Stomach (tissue), 9 donors: Measurements from ENCODE around the gene TRERF1. TPM values are rescaled to one million over a fixed set of nuclear protein-coding genes. Genes with fewer than 3 reads are reported as not detected.

Source experiments
- DNase-seq, 2 donors: peaks; one replicate each; pipeline versions ENCODE4 v3.0.0 to v3.0.0-alpha.2; 2013 to 2019
- H3K27ac ChIP-seq, 5 donors: fragments of 200-600 bp in 4 of 5; sonication (generic) in 4 of 5; one replicate each; pipeline ENCODE4 v1.5.1; 2013 to 2019; ENCODE audit warnings: mild to moderate bottlenecking in 1 of 5, moderate library complexity in 1 of 5
- H3K27me3 ChIP-seq, 3 donors: fragments of 200-600 bp; sonication (generic); one replicate each; pipeline ENCODE4 v1.5.1; 2017 to 2019; ENCODE audit warnings: mixed run types in 1 of 3
- H3K36me3 ChIP-seq, 4 donors: fragments of 200-600 bp; sonication (generic); 1 replicate in 3 of 4; 2 replicates in 1 of 4; pipeline ENCODE4 v1.5.1; 2016 to 2019
- H3K4me1 ChIP-seq, 4 donors: fragments of 200-600 bp; sonication (generic); one replicate each; pipeline ENCODE4 v1.5.1; 2016 to 2019
- H3K4me3 ChIP-seq, 4 donors: fragments of 200-600 bp; sonication (generic) in 3 of 4; one replicate each; pipeline ENCODE4 v1.5.1; 2016 to 2019; ENCODE audit warnings: mild to moderate bottlenecking in 1 of 4
- H3K9me3 ChIP-seq, 4 donors: fragments of 200-600 bp; sonication (generic); one replicate each; pipeline ENCODE4 v1.5.1; 2016 to 2019
- EP300 ChIP-seq: sonication (generic); formaldehyde crosslinking; IDR thresholded peaks from one replicate; pipeline ENCODE4 v1.6.1; 2017; ENCODE audit warnings: antibody characterized with exemption
- POLR2A ChIP-seq, 4 donors: fragments of 450-650 bp; IDR thresholded peaks; one replicate each; pipeline ENCODE4 v1.6.1; 2016; ENCODE audit warnings: antibody characterized with exemption in 4 of 4, control low read depth in 2 of 4, mild to moderate bottlenecking in 1 of 4, moderate library complexity in 1 of 4
- POLR2AphosphoS5 ChIP-seq, 3 donors: sonication (generic); formaldehyde crosslinking; IDR thresholded peaks; one replicate each; pipeline ENCODE4 v1.6.1; 2016; ENCODE audit warnings: antibody characterized with exemption in 3 of 3
- WGBS, 5 donors: extraction: QIAGEN DNeasy Blood & Tissue Kit in 3 of 5; methylation state at CpG; one replicate each; pipeline versions ENCODE4 v1.1.5 to v1.1.7; 2013 to 2018; 5-methylcytosine and 5-hydroxymethylcytosine counted together
- intact Hi-C: fragments of 100-400 bp; cut with DNase I; formaldehyde crosslinking; loops from one replicate; pipeline ENCODE4 v1.15.1; 2023; ENCODE audit warnings: low total_unique reads
- polyA plus RNA-seq, 3 donors: library from polyadenylated mRNA; stranded (reverse); fragments of 200-250 nt; gene quantifications; one replicate each; pipeline ENCODE4 v1.2.3, GENCODE V29; 2013
- total RNA-seq, 5 donors: library from RNA; depleted of rRNA; stranded (reverse); fragments of >200 nt; gene quantifications; one replicate each; pipeline versions ENCODE4 v1.1.0 to v1.2.3, GENCODE V29; 2014 to 2016
- TF ChIP-seq, protein P1 (sequence below), 7 experiments: fragments of 450-650 bp in 4 of 7; fragments of 200-600 bp in 3 of 7; sonication (generic) in 3 of 7; IDR thresholded peaks; one replicate each; pipeline ENCODE4 v1.5.1; 2016 to 2019; ENCODE audit warnings: antibody characterized with exemption in 7 of 7, control low read depth in 2 of 7, mild to moderate bottlenecking in 1 of 7
- donor health status: healthy with polysubstance abuse.
- donor health status: Bipolar disorder and iron deficiency.
- donor health status: healthy.

Gene TRERF1
- total and polyA plus RNA-seq, 8 donors: 2.1 to 8.1 (median 4.9) TPM

DNA sequence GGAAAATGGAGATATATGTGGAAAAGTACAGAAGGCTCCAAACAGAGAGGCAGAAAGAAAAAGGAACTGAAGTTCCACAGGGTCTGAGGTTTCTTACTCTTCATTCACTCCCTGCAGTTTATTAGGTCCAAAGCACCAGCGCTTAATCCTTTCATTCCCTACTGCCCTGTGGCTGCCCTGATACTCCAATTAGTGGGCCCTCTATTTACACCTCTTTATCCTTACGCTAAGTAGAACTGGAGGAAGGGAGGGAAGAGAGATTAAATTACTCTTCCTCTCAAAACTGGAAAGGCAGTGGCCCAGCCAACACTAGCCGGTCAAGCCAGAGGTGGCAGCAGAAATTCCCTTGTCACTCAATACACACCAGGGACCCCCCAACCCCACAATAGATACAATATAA is 20.4 kb downstream of the TRERF1 start:
- Histone ChIP-seq H3K27me3 (no peaks in the 10 kb centered on the region), H3K27ac (no peak overlapping the region), H3K36me3 (peaks cover 0 to 8% (median 0%) of the 10 kb centered on the region in 4 donors), H3K4me1 (peaks cover 13 to 22% (median 20%) of the 10 kb centered on the region in 4 donors), H3K4me3 (no peak overlapping the region), H3K9me3 (peaks cover 0 to 13% (median 5%) of the 10 kb centered on the region in 4 donors)
- TF ChIP-seq POLR2AphosphoS5 (IDR thresholded peaks at IDR 0.05) (no peak), POLR2A (IDR thresholded peaks at IDR 0.05) (no peak), EP300 (no peak)
- TF ChIP-seq, protein P1, sequence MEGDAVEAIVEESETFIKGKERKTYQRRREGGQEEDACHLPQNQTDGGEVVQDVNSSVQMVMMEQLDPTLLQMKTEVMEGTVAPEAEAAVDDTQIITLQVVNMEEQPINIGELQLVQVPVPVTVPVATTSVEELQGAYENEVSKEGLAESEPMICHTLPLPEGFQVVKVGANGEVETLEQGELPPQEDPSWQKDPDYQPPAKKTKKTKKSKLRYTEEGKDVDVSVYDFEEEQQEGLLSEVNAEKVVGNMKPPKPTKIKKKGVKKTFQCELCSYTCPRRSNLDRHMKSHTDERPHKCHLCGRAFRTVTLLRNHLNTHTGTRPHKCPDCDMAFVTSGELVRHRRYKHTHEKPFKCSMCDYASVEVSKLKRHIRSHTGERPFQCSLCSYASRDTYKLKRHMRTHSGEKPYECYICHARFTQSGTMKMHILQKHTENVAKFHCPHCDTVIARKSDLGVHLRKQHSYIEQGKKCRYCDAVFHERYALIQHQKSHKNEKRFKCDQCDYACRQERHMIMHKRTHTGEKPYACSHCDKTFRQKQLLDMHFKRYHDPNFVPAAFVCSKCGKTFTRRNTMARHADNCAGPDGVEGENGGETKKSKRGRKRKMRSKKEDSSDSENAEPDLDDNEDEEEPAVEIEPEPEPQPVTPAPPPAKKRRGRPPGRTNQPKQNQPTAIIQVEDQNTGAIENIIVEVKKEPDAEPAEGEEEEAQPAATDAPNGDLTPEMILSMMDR (IDR thresholded peaks at IDR 0.05): no peak
- whole genome bisulfite sequencing, 5 donors: 87 to 95% (median 89%) methylated on average over 3 of the region's 3 CpGs
- intact Hi-C loops: no loop called here
- no peak for DNase-seq

DNA sequence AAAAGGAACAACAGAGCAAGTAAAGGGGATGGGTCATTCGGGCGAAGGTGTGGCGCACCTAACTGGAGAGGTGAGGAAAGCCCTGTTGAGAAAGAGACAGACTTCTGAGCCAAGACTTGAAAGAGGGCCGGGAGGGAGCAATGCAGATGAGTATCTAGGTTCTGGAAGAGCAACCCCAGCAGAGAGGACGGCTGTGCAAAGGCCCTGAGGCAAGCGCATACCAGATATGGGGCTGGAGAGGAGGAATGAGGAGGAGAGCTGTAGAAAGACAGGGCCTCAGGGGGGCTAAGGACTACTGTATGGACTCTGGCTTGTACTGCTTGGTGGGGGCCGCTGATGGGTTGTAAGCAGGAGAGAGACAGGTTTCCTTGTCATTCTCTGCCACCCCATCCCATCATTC is 21.9 kb downstream of the TRERF1 start:
- Histone ChIP-seq H3K9me3 (peaks cover 0 to 13% (median 5%) of the 10 kb centered on the region in 4 donors), H3K27me3 (no peaks in the 10 kb centered on the region), H3K27ac (peak overlapping the region in 1 of 5 donors; percentile 30), H3K4me1 (peaks cover 13 to 32% (median 26%) of the 10 kb centered on the region in 4 donors), H3K4me3 (no peak overlapping the region), H3K36me3 (peaks cover 0 to 8% (median 0%) of the 10 kb centered on the region in 4 donors)
- WGBS, 5 donors: 92 to 96% (median 95%) methylated on average over 7 of the region's 7 CpGs
- no peak for DNase-seq
- intact Hi-C loops: no loop called here
- TF ChIP-seq, protein P1 (IDR thresholded peaks at IDR 0.05): no peak
- TF ChIP-seq EP300 (no peak), POLR2A (IDR thresholded peaks at IDR 0.05) (no peak), POLR2AphosphoS5 (IDR thresholded peaks at IDR 0.05) (no peak)

DNA sequence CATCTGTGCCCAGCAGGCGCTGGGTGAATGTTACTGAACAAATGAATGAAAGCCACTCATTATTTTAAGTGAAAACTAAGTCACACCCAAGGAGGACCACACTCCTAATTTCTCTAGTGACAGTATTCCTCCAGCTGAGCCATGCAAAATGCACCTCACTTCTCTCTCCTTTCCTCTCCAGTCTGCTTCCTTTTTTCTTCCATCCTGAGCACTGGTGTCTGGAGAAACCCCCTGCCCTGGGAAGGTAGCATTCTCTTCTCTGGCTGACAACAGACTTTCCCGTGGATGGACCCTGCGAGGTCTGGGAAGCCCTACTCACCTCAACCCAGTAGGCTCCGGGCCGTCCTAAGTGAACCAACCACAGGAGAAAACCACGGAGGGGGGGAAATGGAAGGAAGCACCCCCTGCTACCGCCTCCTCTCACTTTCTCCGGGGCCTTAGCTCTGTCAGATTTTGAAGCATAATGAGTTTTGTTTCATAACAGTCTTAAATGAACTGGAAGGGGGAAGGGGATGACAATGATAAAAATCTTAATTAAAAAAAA is 22.6 kb downstream of the TRERF1 start:
- H3K27ac ChIP-seq: peak overlapping the region; percentile 5 to 44 (median 30)
- H3K36me3 ChIP-seq: peaks cover 0 to 5% (median 0%) of the 10 kb centered on the region in 4 donors
- peaks cover 13 to 38% (median 26%) of the 10 kb centered on the region in 4 donors for H3K4me1 ChIP-seq
- H3K4me3 ChIP-seq: no peak overlapping the region
- 61 to 73% (median 69%) methylated on average over 8 of the region's 8 CpGs for WGBS, 5 donors
- TF ChIP-seq POLR2AphosphoS5 (IDR thresholded peaks at IDR 0.05) (no peak), EP300 (no peak), POLR2A (IDR thresholded peaks at IDR 0.05) (no peak)
- TF ChIP-seq, protein P1 (IDR thresholded peaks at IDR 0.05): no peak
- no peaks in the 10 kb centered on the region for H3K27me3 ChIP-seq
- no peak for DNase-seq
- peaks cover 0 to 11% (median 3%) of the 10 kb centered on the region in 4 donors for H3K9me3 ChIP-seq
- intact Hi-C loops: no loop called here

DNA sequence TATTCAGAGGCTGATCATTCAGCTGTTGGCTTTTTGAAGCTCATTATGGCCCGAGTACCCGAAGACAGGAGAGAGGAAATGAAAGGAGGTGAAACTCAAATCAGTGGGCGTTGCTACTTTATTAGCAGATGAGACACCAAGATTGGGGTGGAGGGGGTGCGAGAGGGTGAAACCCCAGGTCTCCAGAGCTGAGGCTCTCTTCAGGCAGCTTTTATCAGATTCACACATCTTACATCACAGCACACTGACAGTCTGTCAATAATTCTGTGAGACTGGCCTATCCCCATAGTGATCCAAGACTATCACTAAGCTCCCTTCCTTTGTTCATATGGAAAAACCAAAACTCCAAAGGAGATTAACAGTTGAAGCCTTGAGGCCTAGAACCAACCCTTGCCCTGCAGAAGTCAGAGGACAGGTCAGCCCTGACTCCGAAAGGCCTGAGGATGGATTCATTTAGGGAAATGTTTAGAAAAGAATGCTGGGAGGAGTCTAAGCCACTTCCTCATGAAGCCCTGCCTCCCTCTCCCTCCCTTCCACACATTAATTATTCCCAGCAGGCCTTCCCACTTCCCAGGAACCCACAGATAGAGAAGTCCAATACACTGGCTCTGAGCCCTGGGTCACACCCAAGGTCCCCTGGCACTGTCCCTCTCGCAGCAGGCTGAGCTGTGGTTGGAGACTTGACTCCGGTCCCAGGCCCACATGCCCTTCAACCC is 23.2 kb downstream of the TRERF1 start:
- TF ChIP-seq POLR2AphosphoS5 (IDR thresholded peaks at IDR 0.05): no peak
- 47 to 60% (median 52%) methylated on average over 7 of the region's 7 CpGs for WGBS, 5 donors
- Histone ChIP-seq H3K4me1 (peaks cover 13 to 38% (median 26%) of the 10 kb centered on the region in 4 donors), H3K4me3 (no peak overlapping the region), H3K27me3 (no peaks in the 10 kb centered on the region), H3K27ac (peak overlapping the region; percentile 5 to 44 (median 30)), H3K36me3 (no peaks in the 10 kb centered on the region), H3K9me3 (peaks cover 0 to 5% (median 0%) of the 10 kb centered on the region in 4 donors)
- intact Hi-C loops: no loop called here
- DNase-seq: peak in 1 of 2 donors; percentile 54
